ENCODE measurements around the gene SASH1. TPM values are rescaled to one million over a fixed set of nuclear protein-coding genes. Genes with fewer than 3 reads are reported as not detected.

SASH1 gene
- polyA plus RNA-seq, 1 experiment: 32.2 TPM

DNA sequence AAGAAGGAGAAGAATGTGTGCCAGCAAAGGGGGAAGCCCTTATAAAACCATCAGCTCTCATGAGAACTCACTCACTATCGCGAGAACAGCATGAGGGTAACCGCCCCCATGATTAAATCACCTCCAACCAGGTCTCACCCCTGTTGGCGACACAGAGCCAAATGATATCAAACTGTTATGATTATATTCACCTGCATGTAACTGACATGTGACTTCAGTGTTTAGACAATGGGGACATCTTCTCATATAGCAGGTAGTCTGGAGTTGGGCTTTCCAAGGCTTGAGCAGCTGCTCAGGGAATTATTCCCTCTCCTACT, 115.2 kb downstream of the SASH1 start:
- H3K36me3 ChIP-seq (ENCODE audit: control insufficient read depth, insufficient read depth, low read length): peaks cover 15% of the 10 kb centered on the region
- CTCF ChIA-PET: interaction anchor here (0.7 to 1.2 kb wide), 2 partner anchors 12 to 21 kb away, joined by 4 read pairs; no protein-coding TSS in a partner anchor
- no peaks in the 10 kb centered on the region for H3K27me3 ChIP-seq (ENCODE audit: control insufficient read depth, insufficient read depth, low read length)
- no peak overlapping the region for H3K4me3 ChIP-seq (ENCODE audit: low read depth, low read length)
- no peak for DNase-seq (ENCODE audit: low read depth)
- TF ChIP-seq, protein P1, sequence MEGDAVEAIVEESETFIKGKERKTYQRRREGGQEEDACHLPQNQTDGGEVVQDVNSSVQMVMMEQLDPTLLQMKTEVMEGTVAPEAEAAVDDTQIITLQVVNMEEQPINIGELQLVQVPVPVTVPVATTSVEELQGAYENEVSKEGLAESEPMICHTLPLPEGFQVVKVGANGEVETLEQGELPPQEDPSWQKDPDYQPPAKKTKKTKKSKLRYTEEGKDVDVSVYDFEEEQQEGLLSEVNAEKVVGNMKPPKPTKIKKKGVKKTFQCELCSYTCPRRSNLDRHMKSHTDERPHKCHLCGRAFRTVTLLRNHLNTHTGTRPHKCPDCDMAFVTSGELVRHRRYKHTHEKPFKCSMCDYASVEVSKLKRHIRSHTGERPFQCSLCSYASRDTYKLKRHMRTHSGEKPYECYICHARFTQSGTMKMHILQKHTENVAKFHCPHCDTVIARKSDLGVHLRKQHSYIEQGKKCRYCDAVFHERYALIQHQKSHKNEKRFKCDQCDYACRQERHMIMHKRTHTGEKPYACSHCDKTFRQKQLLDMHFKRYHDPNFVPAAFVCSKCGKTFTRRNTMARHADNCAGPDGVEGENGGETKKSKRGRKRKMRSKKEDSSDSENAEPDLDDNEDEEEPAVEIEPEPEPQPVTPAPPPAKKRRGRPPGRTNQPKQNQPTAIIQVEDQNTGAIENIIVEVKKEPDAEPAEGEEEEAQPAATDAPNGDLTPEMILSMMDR (IDR thresholded peaks at IDR 0.05; ENCODE audit: insufficient read depth, low read depth, low read length): no peak
- POLR2A ChIA-PET: no interaction called here

DNA sequence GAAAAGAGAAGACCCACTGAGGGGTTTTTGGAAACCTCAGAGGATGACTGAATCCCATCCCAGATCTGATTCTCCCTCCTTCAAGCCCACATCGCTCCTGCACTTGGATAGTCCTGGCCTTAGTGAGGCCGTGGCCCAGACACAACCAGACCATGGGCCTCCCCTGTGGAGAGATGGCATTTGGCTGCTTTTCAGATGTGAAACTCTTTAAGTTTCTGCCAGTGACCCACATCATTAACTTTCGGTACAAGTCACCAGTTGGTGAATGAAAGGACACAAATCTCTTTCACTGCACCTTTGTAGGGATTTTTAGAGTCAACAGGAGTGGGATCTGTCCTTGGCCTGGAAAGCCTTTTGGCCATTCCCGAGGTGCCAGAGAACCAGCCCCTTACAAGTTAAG, 116.6 kb downstream of the SASH1 start:
- CTCF ChIA-PET: interaction anchor here (1.2 to 1.3 kb wide), 2 partner anchors 22 to 282 kb away, joined by 4 read pairs; no protein-coding TSS in a partner anchor
- TF ChIP-seq, protein P1 (IDR thresholded peaks at IDR 0.05; ENCODE audit: insufficient read depth, low read depth, low read length): no peak
- Histone ChIP-seq H3K27me3 (ENCODE audit: control insufficient read depth, insufficient read depth, low read length) (no peaks in the 10 kb centered on the region), H3K4me3 (ENCODE audit: low read depth, low read length) (no peak overlapping the region), H3K36me3 (ENCODE audit: control insufficient read depth, insufficient read depth, low read length) (peaks cover 12% of the 10 kb centered on the region)
- DNase-seq (ENCODE audit: low read depth): no peak
- POLR2A ChIA-PET: no interaction called here

DNA sequence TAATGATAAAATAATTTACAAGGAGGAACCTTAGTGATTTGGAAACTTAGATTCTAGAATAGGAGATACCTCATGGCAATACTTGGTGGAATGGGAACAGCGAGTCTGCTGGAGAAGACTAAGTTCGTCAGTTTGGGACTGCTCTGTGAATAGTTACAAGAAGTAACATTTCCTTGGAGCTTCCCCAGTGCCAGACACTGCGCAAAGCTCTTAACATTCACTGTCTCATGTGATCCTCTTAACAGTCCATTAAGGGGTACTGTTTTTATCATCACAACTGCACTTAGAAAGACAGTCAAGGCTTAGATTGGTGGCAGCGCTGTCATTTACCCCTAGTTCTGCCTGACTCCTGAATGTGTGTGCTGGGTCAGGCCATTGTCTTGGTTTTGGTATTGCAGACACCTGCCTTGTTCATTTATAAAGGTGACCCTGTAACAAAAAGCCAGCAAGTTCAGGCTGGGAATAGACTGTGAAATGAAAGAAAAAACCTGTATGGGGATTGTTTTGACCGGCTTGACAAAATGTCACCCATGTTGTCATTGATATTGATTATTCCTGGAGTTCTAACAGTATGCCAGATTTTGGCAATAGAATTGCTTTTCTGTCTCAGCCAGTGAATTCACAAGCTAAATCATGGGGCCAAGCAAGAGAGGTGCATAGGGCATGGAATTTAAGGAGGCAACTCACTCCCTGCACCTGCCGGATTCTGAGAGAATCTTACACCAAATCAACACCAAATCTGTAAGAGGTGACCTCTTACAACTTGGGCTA, 118.4 kb downstream of the SASH1 start:
- TF ChIP-seq, protein P1 (IDR thresholded peaks at IDR 0.05; ENCODE audit: insufficient read depth, low read depth, low read length): no peak
- POLR2A ChIA-PET: no interaction called here
- no peak overlapping the region for H3K4me3 ChIP-seq (ENCODE audit: low read depth, low read length)

DNA sequence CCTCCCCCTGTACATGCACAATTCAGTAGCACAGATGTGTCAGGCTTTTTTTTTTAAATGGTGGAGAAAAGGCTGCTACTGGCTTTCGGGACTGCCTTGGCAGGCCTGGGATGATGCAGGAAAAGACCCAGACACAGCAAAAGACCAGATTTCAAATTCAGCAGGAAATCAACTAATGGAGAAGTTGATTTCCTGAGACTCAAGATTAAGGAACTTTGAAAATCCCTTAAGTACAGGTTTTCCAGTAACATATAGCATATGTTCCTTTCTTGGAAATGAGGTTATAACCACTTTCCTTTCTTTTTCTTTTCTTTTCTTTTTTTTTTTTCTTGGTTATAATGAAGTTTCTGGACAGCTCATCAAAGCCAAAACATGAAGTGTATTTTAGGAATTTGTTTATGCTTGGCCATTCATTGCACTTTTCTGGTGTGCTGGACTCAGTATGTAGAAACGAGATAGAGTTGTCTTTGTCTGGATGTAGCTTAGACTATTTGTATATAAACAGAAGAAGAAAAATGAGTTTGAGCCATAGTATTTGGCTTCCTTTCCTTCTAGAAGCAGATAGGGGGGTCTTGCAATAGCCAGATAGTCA, 119.4 kb downstream of the SASH1 start:
- POLR2A ChIA-PET: interaction anchor here (0.6 kb wide), 1 partner anchor 858 kb away, joined by 5 read pairs; no protein-coding TSS in a partner anchor
- no peak for DNase-seq (ENCODE audit: low read depth)

More for the DNA sequence above, 118.4 kb downstream of the SASH1 start:
- Histone ChIP-seq H3K27me3 (ENCODE audit: control insufficient read depth, insufficient read depth, low read length) (no peaks in the 10 kb centered on the region), H3K36me3 (ENCODE audit: control insufficient read depth, insufficient read depth, low read length) (peaks cover 7% of the 10 kb centered on the region)
- no peak for DNase-seq (ENCODE audit: low read depth)
- CTCF ChIA-PET: interaction anchor here (0.6 to 4.9 kb wide), 2 partner anchors 11 to 284 kb away, joined by 3 to 31 read pairs; no protein-coding TSS in a partner anchor

More for the DNA sequence above, 119.4 kb downstream of the SASH1 start:
- no peaks in the 10 kb centered on the region for H3K27me3 ChIP-seq (ENCODE audit: control insufficient read depth, insufficient read depth, low read length)
- TF ChIP-seq, protein P1 (IDR thresholded peaks at IDR 0.05; ENCODE audit: insufficient read depth, low read depth, low read length): no peak
- H3K36me3 ChIP-seq (ENCODE audit: control insufficient read depth, insufficient read depth, low read length): peaks cover 7% of the 10 kb centered on the region
- CTCF ChIA-PET: interaction anchor here (0.6 to 4.9 kb wide), 2 partner anchors 10 to 285 kb away, joined by 3 to 31 read pairs; no protein-coding TSS in a partner anchor
- H3K4me3 ChIP-seq (ENCODE audit: low read depth, low read length): no peak overlapping the region

All from BJ (cell line).